Panc1 (cell line): ENCODE measurements around the gene PRSS21.

Experiments
- CTCF ChIP-seq: fragments of 450-650 bp; IDR thresholded peaks from 2 replicates; pipeline ENCODE4 v1.5.1; 2017; ENCODE audit warnings: mild to moderate bottlenecking
- POLR2AphosphoS5 ChIP-seq: IDR thresholded peaks from 2 replicates; pipeline ENCODE4 v1.6.1; 2012; ENCODE audit warnings: mild to moderate bottlenecking, low read depth, low read length, moderate library complexity
- REST ChIP-seq, 2 experiments: IDR thresholded peaks; 2 replicates each; pipeline ENCODE4 v1.6.1; 2011 to 2012; ENCODE audit warnings: low read depth in 2 of 2, control low read depth in 1 of 2, low read length in 1 of 2, mild to moderate bottlenecking in 1 of 2, moderate library complexity in 1 of 2; ENCODE audit not compliant: insufficient read depth in 1 of 2
- SIN3A ChIP-seq: IDR thresholded peaks from 2 replicates; pipeline ENCODE4 v1.6.1; 2012; ENCODE audit warnings: low read depth, mild to moderate bottlenecking, low read length, moderate library complexity, borderline replicate concordance; ENCODE audit not compliant: insufficient read depth

GRCh38 chr16:2786826-2787151 is 30.2 kb upstream of the PRSS21 start:
- TF ChIP-seq CTCF = no peak
- TF ChIP-seq POLR2AphosphoS5 = no peak
- no peak for TF ChIP-seq SIN3A
- no peak for TF ChIP-seq REST (IDR thresholded peaks at IDR 0.05; ENCODE audit: insufficient read depth in 1 of 2, low read depth in 2 of 2, low read length in 1 of 2)
